Embryonic facial prominence (tissue), 1 donor: ENCODE results near the gene MTA1.

Source experiments
- DNase-seq: peaks from one replicate; pipeline ENCODE4 v3.0.0-alpha.2; 2016; ENCODE audit errors: extremely low spot score

The MTA1 gene

GRCh38 chr14:105497671-105498429 lies 78.2 kb downstream of the MTA1 start:
- no peak for DNase-seq

- no peak for DNase-seq
These were observed 79.0 kb downstream of the MTA1 start for GRCh38 chr14:105498430-105499255.

- DNase-seq: no peak
These were observed 79.8 kb downstream of the MTA1 start for GRCh38 chr14:105499256-105500035.

DNA sequence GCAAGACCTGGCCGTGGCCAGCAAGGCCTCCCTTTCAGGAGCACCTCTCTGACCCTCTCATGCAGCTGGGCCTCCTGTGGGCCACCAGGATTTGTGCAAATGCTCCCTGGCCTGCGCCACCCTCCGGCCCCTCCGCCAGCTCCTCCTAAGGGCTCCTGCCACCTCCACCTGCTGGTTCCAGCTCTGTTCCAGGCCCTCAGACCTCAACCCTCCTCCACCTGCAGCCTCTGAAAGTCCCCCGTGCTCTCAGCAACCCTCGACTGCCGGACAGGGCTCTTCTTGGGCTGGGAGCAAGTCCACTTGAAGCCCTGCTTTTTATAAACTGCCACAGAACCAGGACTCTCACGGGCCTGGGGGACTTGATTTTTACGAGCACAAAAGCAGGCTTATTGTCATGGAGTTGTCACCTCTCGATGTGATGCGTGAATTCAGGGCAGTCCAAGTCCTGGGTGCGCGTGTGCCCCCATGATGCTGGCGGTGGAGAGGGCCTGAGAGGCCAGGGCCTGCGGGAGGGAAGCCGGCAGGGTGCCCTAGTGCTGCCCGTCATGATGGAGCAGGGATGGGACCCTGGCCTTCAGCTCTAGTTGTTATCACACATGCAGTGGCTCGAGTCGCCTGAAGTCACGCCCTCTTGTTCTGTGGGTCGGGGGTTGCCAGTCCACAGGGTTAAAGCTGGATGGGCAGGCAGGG lies 80.6 kb downstream of the MTA1 start:
- DNase-seq: no peak

DNA sequence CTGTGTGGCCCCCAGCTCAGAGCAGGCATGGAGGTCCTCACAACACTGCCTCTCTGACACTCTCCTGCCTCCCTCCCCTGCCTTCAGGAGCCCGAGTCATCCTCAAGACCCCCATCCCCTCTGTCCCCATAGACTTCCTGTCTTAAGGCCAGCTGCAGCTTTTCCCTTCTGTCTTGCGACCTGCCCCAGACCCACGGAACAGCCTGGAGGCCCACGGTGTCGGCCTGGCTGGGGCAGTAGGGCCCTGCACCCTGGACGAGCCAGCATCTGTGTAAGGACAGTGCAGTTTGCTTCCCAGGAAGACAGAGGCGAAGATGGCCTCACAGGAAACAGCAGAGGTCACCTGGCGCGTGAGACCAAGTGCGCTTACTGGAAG lies 81.1 kb downstream of the MTA1 start:
- no peak for DNase-seq

DNA sequence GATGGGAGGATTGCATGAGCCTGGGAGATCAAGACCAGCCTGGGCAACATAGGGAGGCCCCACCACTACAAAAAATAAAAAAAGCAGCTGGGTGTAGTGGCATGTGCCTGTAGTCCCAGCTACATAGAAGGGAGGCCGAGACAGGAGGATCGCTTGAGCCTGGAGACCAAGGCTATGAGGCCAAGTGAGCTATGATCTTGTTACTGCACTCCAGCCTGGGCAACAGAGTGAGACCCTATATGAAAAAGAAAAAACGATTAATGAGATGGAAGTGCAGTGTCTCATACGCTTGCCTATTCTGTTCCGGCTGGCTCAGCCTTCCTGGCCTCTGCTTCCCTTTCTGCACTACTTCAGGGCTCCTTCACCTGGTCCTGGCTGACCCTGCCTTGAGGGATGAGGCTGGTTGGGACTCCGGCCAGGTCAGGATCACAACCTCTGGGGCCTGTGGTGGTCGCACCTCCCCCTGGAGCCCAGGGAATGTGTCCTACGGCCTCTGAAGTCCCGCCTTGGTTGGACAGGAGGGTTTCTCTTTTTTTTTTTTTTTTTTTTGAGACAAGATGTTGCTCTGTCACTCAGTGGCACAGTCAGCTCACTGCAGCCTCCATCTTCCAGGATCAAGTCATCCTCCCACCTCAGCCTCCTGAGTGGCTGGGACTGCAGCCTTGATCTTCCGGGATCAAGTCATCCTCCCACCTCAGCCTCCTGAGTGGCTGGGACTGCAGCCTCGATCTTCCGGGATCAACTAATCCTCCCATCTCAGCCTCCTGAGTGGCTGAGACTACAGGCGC lies 82.1 kb downstream of the MTA1 start:
- DNase-seq: no peak

- DNase-seq: no peak
These were observed 83.0 kb downstream of the MTA1 start for GRCh38 chr14:105502446-105503295.

- no peak for DNase-seq
These were observed 83.6 kb downstream of the MTA1 start for GRCh38 chr14:105503296-105503640.

- no peak for DNase-seq
These were observed 84.5 kb downstream of the MTA1 start for GRCh38 chr14:105503935-105504692.

- no peak for DNase-seq
These were observed 85.5 kb downstream of the MTA1 start for GRCh38 chr14:105505101-105505500.

- no peak for DNase-seq
These were observed 87.6 kb downstream of the MTA1 start for GRCh38 chr14:105507247-105507646.

DNA sequence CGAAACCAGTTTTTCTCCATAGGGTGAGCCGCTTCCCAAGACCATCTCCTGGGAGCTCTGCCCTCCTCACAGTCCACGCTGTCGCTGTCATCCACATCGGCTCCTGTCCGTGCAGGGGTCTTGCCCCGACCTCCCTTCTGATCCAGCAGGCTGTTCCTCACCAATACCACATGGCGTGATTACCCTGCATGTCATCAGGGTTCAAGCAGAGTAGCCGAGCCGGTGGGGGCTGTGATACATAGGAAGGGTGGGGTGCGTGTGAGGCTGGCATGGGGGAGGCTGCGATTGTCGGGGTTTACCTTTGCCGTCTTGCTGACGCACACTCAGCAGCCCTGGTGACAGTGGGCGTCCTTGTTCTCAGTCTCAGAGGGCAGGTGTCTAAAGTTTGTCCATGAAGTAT lies 88.4 kb downstream of the MTA1 start:
- no peak for DNase-seq

DNA sequence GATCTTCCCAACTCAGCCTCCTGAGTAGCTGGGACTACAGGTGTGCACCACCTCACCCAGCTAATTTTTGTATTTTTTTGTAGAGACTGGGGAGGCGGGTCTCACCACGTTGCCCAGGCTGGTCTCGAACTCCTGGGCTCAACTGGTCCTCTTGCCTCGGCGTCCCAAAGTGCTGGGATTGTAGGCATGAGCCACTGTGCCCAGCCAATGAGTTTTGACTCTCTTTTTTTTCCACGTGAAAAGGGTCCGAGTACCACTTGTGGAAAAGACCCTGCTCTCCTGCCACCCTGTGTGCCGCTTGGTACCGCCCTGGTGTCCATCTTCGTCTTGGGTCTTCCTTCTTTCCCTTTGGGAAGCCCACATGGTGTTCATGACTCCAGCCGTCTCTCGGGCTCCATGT lies 89.0 kb downstream of the MTA1 start:
- no peak for DNase-seq

- DNase-seq: no peak
These were observed 97.5 kb downstream of the MTA1 start for GRCh38 chr14:105517096-105517495.

DNA sequence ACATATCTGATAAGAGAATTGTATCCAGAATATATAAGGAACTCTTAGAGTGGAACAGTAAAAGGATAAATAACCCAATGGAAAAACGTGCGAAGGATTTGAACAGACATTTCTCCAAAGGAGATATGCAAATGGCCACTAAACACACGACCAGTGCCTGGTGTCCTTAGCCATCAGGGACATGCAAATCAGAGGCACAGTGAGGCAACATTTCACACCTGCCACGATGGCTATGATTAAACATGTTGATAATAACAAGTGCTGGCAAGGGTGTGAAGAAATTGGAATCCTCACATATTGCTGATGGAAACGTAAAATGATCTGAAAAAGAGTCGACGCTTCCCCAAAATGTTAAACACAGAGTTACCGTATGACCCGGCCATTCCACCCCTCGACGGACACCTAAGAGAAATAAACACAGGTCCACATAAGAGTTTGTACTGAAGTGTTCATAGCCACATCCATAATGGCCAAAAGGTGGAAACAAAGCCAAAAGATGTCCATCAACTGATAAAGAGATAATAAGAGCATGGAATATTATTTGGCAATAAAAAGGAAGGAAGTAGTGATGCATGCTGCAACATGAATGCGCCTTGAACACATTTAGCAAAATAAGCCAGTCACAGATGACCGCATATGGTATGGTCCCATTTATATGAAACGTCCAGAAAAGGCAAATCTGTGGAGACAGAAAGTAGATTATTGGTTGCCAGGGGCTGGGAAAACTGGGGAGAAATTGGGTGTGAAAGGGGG lies 100.5 kb downstream of the MTA1 start:
- DNase-seq: no peak
